T-cell (primary cell): ENCODE data around the gene PLCG2. TPM values are rescaled to one million over a fixed set of nuclear protein-coding genes. Genes with fewer than 3 reads are reported as not detected.

Experiments
- ATAC-seq, 4 experiments: fragments of 200-7000 bp in 3 of 4; fragments of 150-1000 bp in 1 of 4; cut with Tn5 transposase; replicated peaks in 1 of 4; 1 replicate in 3 of 4; 2 replicates in 1 of 4; pipeline ENCODE4 v1.10.0; 2021; ENCODE audit warnings: moderate library complexity in 3 of 4, mild to moderate bottlenecking in 2 of 4, moderate number of reproducible peaks in 1 of 4
- CTCF ChIA-PET, 2 donors: fragments of 300-600 bp; sonication (Branson Sonifier 250); formaldehyde crosslinking; loops; one replicate each; lab custom pipeline; 2022; ENCODE audit warnings: antibody characterized with exemption in 2 of 2; lab: Charles Lee
- POLR2A ChIA-PET, 2 donors: fragments of 300-600 bp; sonication (Branson Sonifier 250); formaldehyde crosslinking; loops; one replicate each; lab custom pipeline; 2022; ENCODE audit warnings: antibody characterized with exemption in 2 of 2; lab: Charles Lee
- DNase-seq, 35 experiments: peaks; one replicate each; pipeline versions ENCODE4 v3.0.0 to v3.0.0-alpha.2; 2013 to 2023
- H3K27ac ChIP-seq: one replicate; pipeline ENCODE4 v1.5.1; 2013; ENCODE audit warnings: low read length
- H3K27me3 ChIP-seq, 2 experiments: replicated peaks in 1 of 2; 1 replicate in 1 of 2; 2 replicates in 1 of 2; pipeline versions ENCODE4 v1.6.1 to v1.7.0; 2013; ENCODE audit warnings: low read length in 1 of 2, mixed read lengths in 1 of 2; ENCODE audit not compliant: control insufficient read depth in 2 of 2, insufficient read depth in 2 of 2; ENCODE audit errors: extremely low read depth in 1 of 2
- H3K36me3 ChIP-seq, 2 donors: 1 replicate in 1 of 2; 2 replicates in 1 of 2; pipeline versions ENCODE4 v1.6.1 to v1.7.0; 2013; ENCODE audit warnings: low read length in 1 of 2; ENCODE audit not compliant: control insufficient read depth in 2 of 2, insufficient read depth in 1 of 2; ENCODE audit errors: extremely low read depth in 1 of 2
- H3K4me1 ChIP-seq, 2 experiments: 1 replicate in 1 of 2; 2 replicates in 1 of 2; pipeline versions ENCODE4 v1.6.1 to v1.7.0; 2013; ENCODE audit warnings: low read length in 2 of 2, mixed read lengths in 1 of 2; ENCODE audit not compliant: insufficient read depth in 2 of 2, control insufficient read depth in 1 of 2; ENCODE audit errors: extremely low read depth in 1 of 2
- H3K4me3 ChIP-seq, 2 donors: 1 replicate in 1 of 2; 2 replicates in 1 of 2; pipeline versions ENCODE4 v1.5.1 to v1.7.0; 2013; ENCODE audit warnings: mild to moderate bottlenecking in 2 of 2, low read length in 1 of 2, moderate library complexity in 1 of 2; ENCODE audit not compliant: control insufficient read depth in 1 of 2; ENCODE audit errors: extremely low read depth in 1 of 2
- H3K9me3 ChIP-seq: 2 replicates; pipeline ENCODE4 v1.7.0; 2013
- H3K27ac Mint-ChIP-seq, 2 donors: one replicate each; pipeline ENCODE4 v1.8.0; 2020 to 2021; ENCODE audit warnings: mild to moderate bottlenecking in 2 of 2, mixed read lengths in 2 of 2
- H3K27me3 Mint-ChIP-seq, 2 donors: one replicate each; pipeline ENCODE4 v1.8.0; 2021 to 2022; ENCODE audit warnings: mixed read lengths in 2 of 2
- H3K36me3 Mint-ChIP-seq: one replicate; pipeline ENCODE4 v1.8.0; 2021; ENCODE audit warnings: mixed read lengths
- H3K4me1 Mint-ChIP-seq, 3 donors: one replicate each; pipeline ENCODE4 v1.8.0; 2020 to 2022; ENCODE audit warnings: mixed read lengths in 3 of 3, mild to moderate bottlenecking in 1 of 3
- H3K4me3 Mint-ChIP-seq, 3 donors: one replicate each; pipeline ENCODE4 v1.8.0; 2020 to 2022; ENCODE audit warnings: mild to moderate bottlenecking in 3 of 3, mixed read lengths in 3 of 3, moderate library complexity in 3 of 3
- H3K9me3 Mint-ChIP-seq, 3 donors: one replicate each; pipeline ENCODE4 v1.8.0; 2020 to 2022; ENCODE audit warnings: mixed read lengths in 3 of 3
- WGBS: methylation state at CpG from one replicate; pipeline ENCODE4 v1.1.5; 2013; ENCODE audit warnings: missing lambda C conversion rate; ENCODE audit not compliant: insufficient coverage; 5-methylcytosine and 5-hydroxymethylcytosine counted together
- total RNA-seq, 35 experiments: library from RNA in 6 of 35; stranded (reverse) in 6 of 35; fragments of 120-200 nt in 1 of 35; gene quantifications; one replicate each; pipeline versions ENCODE4 v1.2.1 to v1.2.4 and lab custom pipeline; 2013 to 2026

The PLCG2 gene
- total RNA-seq, 5 donors from 2014 or later (not counting 1 experiment from before 2014, with no cell fraction given): 7.5 to 27.1 (median 12.1) TPM

DNA sequence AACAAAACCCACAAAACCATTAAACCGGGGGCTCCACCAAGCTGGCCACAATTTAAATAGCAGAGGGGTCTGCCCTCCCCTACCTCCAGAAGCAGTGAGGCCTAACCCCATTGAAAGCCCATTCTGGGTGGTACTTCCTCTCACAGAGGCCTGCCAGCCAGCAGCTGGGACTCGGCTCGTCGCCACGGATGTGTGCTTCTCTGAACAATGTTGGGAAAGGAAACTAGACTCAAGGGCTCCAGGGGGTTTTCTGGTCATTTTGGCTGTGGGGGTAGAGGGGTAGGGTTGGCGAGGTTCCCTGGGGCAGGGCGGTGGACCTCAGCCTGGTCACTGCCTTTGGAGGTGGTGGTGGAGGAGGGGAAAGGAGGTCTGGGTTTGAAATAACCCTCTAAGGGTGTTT, 4.7 kb upstream of the PLCG2 start:
- Histone ChIP-seq H3K9me3 (no peaks in the 10 kb centered on the region), H3K4me3 (no peak overlapping the region), H3K27ac (no peak overlapping the region), H3K4me1 (peaks cover 0 to 22% of the 10 kb centered on the region in 2 experiments), H3K36me3 (no peaks in the 10 kb centered on the region), H3K27me3 (peaks cover 0 to 8% of the 10 kb centered on the region in 2 experiments)
- no peak for DNase-seq
- no peak overlapping the region for H3K4me3 Mint-ChIP-seq
- ChIA-PET CTCF (interaction anchor here in 1 of 2 donors (0.7 kb wide), 1 partner anchor 14 kb away, joined by 4 read pairs; no protein-coding TSS in a partner anchor), POLR2A (no interaction called here)
- no peaks in the 10 kb centered on the region for H3K9me3 Mint-ChIP-seq
- WGBS: 65% methylated on average over 7 of the region's 7 CpGs
- ATAC-seq: no peak
- no peaks in the 10 kb centered on the region for H3K36me3 Mint-ChIP-seq
- peaks cover 4 to 7% (median 6%) of the 10 kb centered on the region in 3 donors for H3K4me1 Mint-ChIP-seq
- no peak overlapping the region for H3K27ac Mint-ChIP-seq
- peaks cover 13 to 19% of the 10 kb centered on the region in 2 donors for H3K27me3 Mint-ChIP-seq

GRCh38 chr16:81775570-81775969, 3.5 kb upstream of the PLCG2 start:
- Mint-ChIP-seq H3K27me3 (peaks cover 21 to 28% of the 10 kb centered on the region in 2 donors), H3K4me3 (no peak overlapping the region), H3K9me3 (no peaks in the 10 kb centered on the region), H3K4me1 (peaks cover 11 to 15% (median 13%) of the 10 kb centered on the region in 3 donors), H3K27ac (no peak overlapping the region), H3K36me3 (no peaks in the 10 kb centered on the region)
- CTCF ChIA-PET: no interaction called here
- H3K27me3 ChIP-seq: peaks cover 0 to 20% of the 10 kb centered on the region in 2 experiments
- DNase-seq (no peak), ATAC-seq (no peak)
- no peaks in the 10 kb centered on the region for H3K36me3 ChIP-seq
- no peak overlapping the region for H3K27ac ChIP-seq
- no peak overlapping the region for H3K4me3 ChIP-seq
- peaks cover 0 to 27% of the 10 kb centered on the region in 2 experiments for H3K4me1 ChIP-seq
- no peaks in the 10 kb centered on the region for H3K9me3 ChIP-seq
- POLR2A ChIA-PET: interaction anchor here in 1 of 2 donors (0.6 kb wide), 1 partner anchor 852 kb away, joined by 4 read pairs; no protein-coding TSS in a partner anchor

- H3K4me3 Mint-ChIP-seq: peak overlapping the region; percentile 78 to 82 (median 79)
- ChIA-PET POLR2A (interaction anchor here in 1 of 2 donors (0.8 kb wide), 1 partner anchor 72 kb away, joined by 5 read pairs; no protein-coding TSS in a partner anchor), CTCF (interaction anchor here in 1 of 2 donors (0.5 kb wide), 1 partner anchor 278 kb away, joined by 5 read pairs; no protein-coding TSS in a partner anchor)
- H3K4me1 Mint-ChIP-seq: peaks cover 13 to 20% (median 13%) of the 10 kb centered on the region in 3 donors
- ATAC-seq: no peak
- no peak overlapping the region for H3K27ac Mint-ChIP-seq
- peaks cover 31 to 45% of the 10 kb centered on the region in 2 donors for H3K27me3 Mint-ChIP-seq
- no peaks in the 10 kb centered on the region for H3K9me3 Mint-ChIP-seq
- Histone ChIP-seq H3K4me3 (no peak overlapping the region), H3K27ac (no peak overlapping the region), H3K36me3 (no peaks in the 10 kb centered on the region), H3K4me1 (peaks cover 0 to 18% of the 10 kb centered on the region in 2 experiments), H3K27me3 (peaks cover 0 to 24% of the 10 kb centered on the region in 2 experiments), H3K9me3 (no peaks in the 10 kb centered on the region)
- DNase-seq: no peak
- WGBS: 93% methylated on average over 3 of the region's 6 CpGs
- H3K36me3 Mint-ChIP-seq: no peaks in the 10 kb centered on the region
Measured at GRCh38 chr16:81778231-81778630, 860 bp upstream of the PLCG2 start.

- POLR2A ChIA-PET: no interaction called here
- peak overlapping the region in 1 of 2 donors; percentile 42 for H3K27ac Mint-ChIP-seq
- Histone ChIP-seq H3K36me3 (no peaks in the 10 kb centered on the region), H3K9me3 (no peaks in the 10 kb centered on the region), H3K27ac (no peak overlapping the region), H3K4me3 (peak overlapping the region; percentile 46 to 70), H3K27me3 (peaks cover 0 to 24% of the 10 kb centered on the region in 2 experiments), H3K4me1 (peaks cover 0 to 18% of the 10 kb centered on the region in 2 experiments)
- H3K4me1 Mint-ChIP-seq: peaks cover 13 to 20% (median 13%) of the 10 kb centered on the region in 3 donors
- ATAC-seq: peak; percentile 14 to 28 (median 20)
- H3K27me3 Mint-ChIP-seq: peaks cover 35 to 46% of the 10 kb centered on the region in 2 donors
- peak in 4 of 35 experiments; percentile 6 to 27 (median 15) for DNase-seq
- H3K9me3 Mint-ChIP-seq: no peaks in the 10 kb centered on the region
- CTCF ChIA-PET: no interaction called here
- H3K4me3 Mint-ChIP-seq: peak overlapping the region; percentile 79 to 84 (median 80)
- WGBS: 2% methylated on average over 58 of the region's 58 CpGs
- H3K36me3 Mint-ChIP-seq: no peaks in the 10 kb centered on the region
Measured at GRCh38 chr16:81779536-81780320, 637 bp downstream of the PLCG2 start.

GRCh38 chr16:81780350-81780749, 1.3 kb downstream of the PLCG2 start:
- Mint-ChIP-seq H3K36me3 (no peaks in the 10 kb centered on the region), H3K27me3 (peaks cover 35 to 46% of the 10 kb centered on the region in 2 donors), H3K4me1 (peaks cover 13 to 20% (median 13%) of the 10 kb centered on the region in 3 donors), H3K9me3 (no peaks in the 10 kb centered on the region), H3K27ac (no peak overlapping the region), H3K4me3 (peak overlapping the region; percentile 79 to 84 (median 80))
- CTCF ChIA-PET: no interaction called here
- H3K4me1 ChIP-seq: peaks cover 0 to 18% of the 10 kb centered on the region in 2 experiments
- DNase-seq: no peak
- no peaks in the 10 kb centered on the region for H3K36me3 ChIP-seq
- ATAC-seq: no peak
- POLR2A ChIA-PET: no interaction called here
- H3K27ac ChIP-seq: no peak overlapping the region
- peak overlapping the region; percentile 46 to 70 for H3K4me3 ChIP-seq
- WGBS: 84% methylated on average over 6 of the region's 8 CpGs
- H3K27me3 ChIP-seq: peaks cover 0 to 24% of the 10 kb centered on the region in 2 experiments
- H3K9me3 ChIP-seq: no peaks in the 10 kb centered on the region

DNA sequence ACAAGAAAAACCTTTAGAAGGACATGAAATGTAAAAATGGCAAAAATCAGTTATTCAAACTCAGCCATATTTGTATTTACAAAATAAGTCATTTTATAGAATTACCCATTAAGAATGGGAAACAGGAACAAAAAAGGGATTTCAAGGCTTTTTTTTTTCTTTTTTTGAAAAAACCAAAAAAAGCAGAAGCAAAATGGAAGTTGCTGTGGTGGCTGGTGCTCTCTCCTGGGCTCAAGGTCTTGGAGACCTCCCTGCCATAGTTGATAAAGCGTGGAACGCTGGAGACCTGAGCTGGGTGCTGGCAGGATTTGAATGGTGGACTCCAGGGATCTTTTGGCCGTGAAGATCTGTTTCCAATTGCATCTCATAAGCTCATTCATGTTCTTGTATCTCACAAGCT, 3.1 kb downstream of the PLCG2 start:
- Histone ChIP-seq H3K4me1 (peaks cover 0 to 18% of the 10 kb centered on the region in 2 experiments), H3K36me3 (no peaks in the 10 kb centered on the region), H3K4me3 (no peak overlapping the region), H3K27ac (no peak overlapping the region), H3K9me3 (no peaks in the 10 kb centered on the region), H3K27me3 (peaks cover 0 to 27% of the 10 kb centered on the region in 2 experiments)
- H3K4me1 Mint-ChIP-seq: peaks cover 13 to 20% (median 13%) of the 10 kb centered on the region in 3 donors
- H3K27ac Mint-ChIP-seq: no peak overlapping the region
- peaks cover 32 to 42% of the 10 kb centered on the region in 2 donors for H3K27me3 Mint-ChIP-seq
- DNase-seq (no peak), ATAC-seq (no peak)
- no CpG with 5 or more reads among the region's 3 CpGs for WGBS
- H3K4me3 Mint-ChIP-seq: no peak overlapping the region
- H3K36me3 Mint-ChIP-seq: no peaks in the 10 kb centered on the region
- POLR2A ChIA-PET: no interaction called here
- H3K9me3 Mint-ChIP-seq: no peaks in the 10 kb centered on the region
- CTCF ChIA-PET: no interaction called here
